Colonic mucosa (tissue), 4 donors: ENCODE data around the gene CCDC12. TPM values are rescaled to one million over a fixed set of nuclear protein-coding genes. Genes with fewer than 3 reads are reported as not detected.

Source experiments
- DNase-seq: peaks from one replicate; pipeline ENCODE4 v3.0.0-alpha.2; 2020
- H3K27ac ChIP-seq: fragments of 200-600 bp; one replicate; pipeline ENCODE4 v1.8.0; 2021
- H3K27me3 ChIP-seq: fragments of 200-600 bp; one replicate; pipeline ENCODE4 v1.8.0; 2021
- H3K36me3 ChIP-seq: fragments of 200-600 bp; one replicate; pipeline ENCODE4 v1.8.0; 2021
- H3K4me1 ChIP-seq: fragments of 200-600 bp; one replicate; pipeline ENCODE4 v1.8.0; 2021; ENCODE audit warnings: mild to moderate bottlenecking
- H3K4me3 ChIP-seq: fragments of 200-600 bp; one replicate; pipeline ENCODE4 v1.8.0; 2021
- H3K9ac ChIP-seq, 2 donors: one replicate each; pipeline ENCODE4 v1.7.0; 2013; ENCODE audit warnings: control low read depth in 2 of 2, low read depth in 2 of 2, low read length in 2 of 2
- H3K9me3 ChIP-seq: fragments of 200-600 bp; one replicate; pipeline ENCODE4 v1.8.0; 2021
- CTCF ChIP-seq: fragments of 200-600 bp; IDR thresholded peaks from one replicate; pipeline ENCODE4 v1.8.0; 2022; ENCODE audit warnings: antibody characterized with exemption, mild to moderate bottlenecking
- intact Hi-C: fragments of 100-400 bp; cut with DNase I; formaldehyde crosslinking; loops from one replicate; pipeline ENCODE4 v1.14.1; 2022
- total RNA-seq, 2 donors: library from RNA; stranded (reverse); fragmentation: NEBNext Ultra II Directional in 1 of 2; extraction: Animal tissue kit (Norgen Biotek cat#: 25700) in 1 of 2; gene quantifications; one replicate each; pipeline ENCODE4 v1.2.1, GENCODE V29; 2021
- donor health status: healthy.
- donor health status: DM: no; HTN: no; CAD: no.
- donor health status: DM: no; HTN: no; CAD: no.

CCDC12 gene
- total RNA-seq, 2 donors from 2014 or later, result 34.1 to 55.7 TPM

DNA sequence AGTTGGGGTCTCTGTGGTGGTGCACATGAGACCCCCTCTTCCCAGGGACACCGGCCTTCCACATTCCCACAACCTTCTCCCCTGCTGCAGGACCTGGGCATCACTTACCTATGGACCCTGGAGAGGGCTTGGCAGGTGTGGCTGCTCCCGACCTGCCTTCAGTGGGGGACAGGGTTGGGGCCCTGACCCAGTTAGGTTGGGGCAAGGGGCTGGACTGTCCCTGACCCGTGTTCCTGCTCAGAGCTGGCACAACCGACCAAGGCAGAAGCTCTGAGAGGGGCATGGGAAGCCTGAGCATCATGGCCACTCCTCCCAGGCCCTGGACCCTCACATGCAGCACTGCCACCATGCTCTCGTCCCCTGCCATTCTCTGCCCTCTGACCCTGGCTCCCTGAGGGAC is 9.0 kb upstream of the CCDC12 start:
- Histone ChIP-seq H3K4me3 (no peak overlapping the region), H3K27me3 (no peaks in the 10 kb centered on the region), H3K36me3 (no peaks in the 10 kb centered on the region), H3K4me1 (peaks cover 16% of the 10 kb centered on the region), H3K27ac (no peak overlapping the region), H3K9me3 (no peaks in the 10 kb centered on the region), H3K9ac (no peak overlapping the region)
- intact Hi-C loops, result loop anchor here (5.0 kb wide), 1 partner anchor 58 kb away; no protein-coding TSS in a partner anchor
- DNase-seq, result no peak
- TF ChIP-seq CTCF, result no peak

DNA sequence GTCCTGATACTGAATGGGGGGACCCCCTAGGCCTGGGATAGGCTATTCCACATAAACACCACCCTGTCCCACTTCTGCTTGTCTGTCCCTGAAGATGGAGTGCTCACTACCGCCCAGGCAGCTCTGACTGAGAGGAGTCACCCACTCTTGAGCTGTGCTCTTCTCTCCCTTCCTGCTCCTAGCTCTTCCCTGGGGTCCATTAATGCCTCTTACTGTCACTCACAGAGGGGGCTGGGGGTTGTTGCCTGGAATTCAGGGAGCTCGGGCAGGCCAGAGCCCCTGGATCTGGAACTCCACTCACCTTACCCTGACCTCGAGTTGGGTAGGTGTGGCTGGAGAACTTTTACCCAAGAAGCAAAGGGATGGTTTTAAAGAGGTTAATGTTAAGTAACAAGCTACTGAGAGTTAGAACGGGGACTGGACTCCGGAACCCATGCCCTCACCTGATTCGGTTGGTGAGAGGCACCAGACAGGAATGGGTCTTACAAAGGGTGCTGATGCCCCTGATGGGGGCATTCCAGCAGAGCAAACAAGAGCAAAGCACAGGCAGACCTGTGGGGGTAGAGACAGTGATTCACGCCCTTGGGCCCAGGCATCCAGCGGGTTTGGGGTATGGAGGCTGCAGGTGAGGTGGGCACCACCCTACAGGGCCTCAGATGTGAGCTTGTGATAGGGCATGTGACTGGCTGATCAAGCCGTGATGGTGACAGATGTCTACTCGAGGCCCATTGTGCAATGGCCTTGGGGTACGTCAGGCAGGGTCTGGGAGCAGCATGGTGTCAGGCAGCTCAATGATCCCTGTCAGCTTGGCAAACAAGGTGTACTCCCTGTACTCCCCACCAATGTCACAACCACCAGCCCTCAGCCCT is 8.3 kb upstream of the CCDC12 start:
- no peak overlapping the region for H3K4me3 ChIP-seq
- no peaks in the 10 kb centered on the region for H3K9me3 ChIP-seq
- no peak overlapping the region for H3K9ac ChIP-seq
- no peaks in the 10 kb centered on the region for H3K27me3 ChIP-seq
- no peaks in the 10 kb centered on the region for H3K36me3 ChIP-seq
- TF ChIP-seq CTCF, result no peak
- no peak for DNase-seq
- peaks cover 16% of the 10 kb centered on the region for H3K4me1 ChIP-seq
- H3K27ac ChIP-seq, result no peak overlapping the region
- intact Hi-C loops, result loop anchor here (5.0 kb wide), 1 partner anchor 58 kb away; no protein-coding TSS in a partner anchor

DNA sequence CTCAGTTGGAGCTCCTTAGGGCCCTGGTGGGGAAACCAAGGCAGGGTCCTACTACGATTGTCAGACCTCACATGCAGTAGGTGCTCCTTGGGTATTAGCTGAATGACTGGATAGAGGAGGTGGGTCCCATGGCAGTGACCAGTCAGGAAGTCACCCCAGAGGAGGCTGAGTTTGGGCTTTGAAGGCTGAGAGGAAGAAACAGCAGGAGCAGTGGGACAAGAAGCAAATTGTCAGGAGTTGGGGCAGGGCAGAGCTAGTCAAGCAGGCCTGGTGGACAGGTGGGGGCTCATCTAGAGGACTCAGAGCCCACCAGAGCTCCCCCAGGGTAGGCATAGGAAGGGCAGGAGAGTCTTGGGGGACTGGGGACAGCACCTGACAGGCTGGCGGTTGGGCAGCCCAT is 6.0 kb upstream of the CCDC12 start:
- no peak for DNase-seq
- Histone ChIP-seq H3K36me3 (no peaks in the 10 kb centered on the region), H3K9ac (peak overlapping the region; percentile 12 to 60), H3K9me3 (no peaks in the 10 kb centered on the region), H3K4me3 (no peak overlapping the region), H3K27me3 (no peaks in the 10 kb centered on the region), H3K27ac (peak overlapping the region; percentile 83), H3K4me1 (peaks cover 11% of the 10 kb centered on the region)
- no peak for TF ChIP-seq CTCF
- intact Hi-C loops, result no loop called here

DNA sequence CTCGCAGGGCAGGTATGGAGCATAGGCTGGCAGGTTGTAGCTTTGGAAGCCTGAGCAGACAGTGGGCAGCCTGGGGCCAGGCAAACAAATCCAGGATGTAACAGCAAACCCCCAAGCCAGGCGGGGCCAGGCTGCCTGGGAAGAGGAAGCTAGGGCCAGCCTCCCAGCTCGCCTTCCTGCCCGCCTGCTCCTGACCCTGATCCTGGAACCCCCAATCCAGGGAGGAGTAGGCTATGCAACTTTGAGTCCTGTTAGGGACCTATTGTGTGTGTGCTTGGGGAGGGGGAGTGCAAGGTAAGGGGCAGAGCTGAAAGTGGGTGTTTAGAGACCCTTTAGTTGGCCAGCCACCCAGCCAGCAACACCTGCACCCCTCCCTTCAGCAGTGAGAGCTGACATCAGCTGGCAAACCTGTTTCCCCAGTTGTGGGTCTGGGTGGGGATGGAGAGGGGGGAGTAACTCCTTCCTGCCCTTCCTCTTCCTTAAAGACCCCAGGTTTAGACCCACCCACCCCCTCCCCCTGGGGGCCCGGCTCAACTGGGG is 5.5 kb upstream of the CCDC12 start:
- peak; percentile 73 for DNase-seq
- Histone ChIP-seq H3K4me3 (peak overlapping the region; percentile 6), H3K27ac (peak overlapping the region; percentile 83), H3K27me3 (no peaks in the 10 kb centered on the region), H3K36me3 (no peaks in the 10 kb centered on the region), H3K9me3 (no peaks in the 10 kb centered on the region), H3K4me1 (peaks cover 6% of the 10 kb centered on the region), H3K9ac (peak overlapping the region; percentile 53 to 82)
- no peak for TF ChIP-seq CTCF
- intact Hi-C loops, result no loop called here

DNA sequence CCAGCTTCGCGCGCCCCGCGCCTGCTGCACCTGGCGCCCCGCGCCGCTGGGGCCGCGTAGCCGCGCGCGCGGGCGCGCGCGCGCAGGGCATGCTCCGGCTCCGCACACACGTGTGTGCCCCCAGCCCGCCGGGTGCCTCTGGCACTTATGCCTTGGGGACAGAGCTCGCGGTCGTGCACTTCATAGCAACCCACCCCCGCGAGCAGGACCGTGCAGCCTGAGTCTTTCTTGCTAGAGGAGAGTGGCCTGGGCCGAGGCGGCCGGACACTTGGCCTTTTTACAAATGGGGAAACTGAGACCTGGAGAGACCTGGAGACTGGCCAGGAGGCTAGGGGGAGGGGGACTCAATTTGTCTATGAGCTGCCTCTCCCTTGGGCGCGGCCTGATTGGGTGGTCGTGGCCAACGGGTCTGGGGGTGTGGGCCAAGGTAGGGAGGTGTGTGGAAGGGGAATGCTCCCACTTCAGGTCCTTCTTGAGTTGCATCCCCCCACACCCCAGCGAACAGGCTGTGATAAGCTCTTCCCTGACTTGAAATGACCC is 3.5 kb upstream of the CCDC12 start:
- TF ChIP-seq CTCF, result no peak
- Histone ChIP-seq H3K9me3 (no peaks in the 10 kb centered on the region), H3K27me3 (no peaks in the 10 kb centered on the region), H3K27ac (peak overlapping the region; percentile 83), H3K4me1 (peaks cover 8% of the 10 kb centered on the region), H3K4me3 (peak overlapping the region; percentile 70), H3K9ac (peak overlapping the region; percentile 89 to 96), H3K36me3 (no peaks in the 10 kb centered on the region)
- DNase-seq, result peak; percentile 50
- intact Hi-C loops, result no loop called here
